Osteoblast (primary cell): ENCODE results near the gene CSF1R. TPM values are rescaled to one million over a fixed set of nuclear protein-coding genes. Genes with fewer than 3 reads are reported as not detected.

Experiments used
- DNase-seq: peaks from one replicate; pipeline ENCODE4 v3.0.0; 2011; ENCODE audit warnings: low spot score, mixed read lengths; ENCODE audit not compliant: insufficient read length; ENCODE audit errors: missing footprints
- H2AFZ ChIP-seq: 2 replicates; pipeline ENCODE4 v1.6.0; 2011; ENCODE audit warnings: mild to moderate bottlenecking, low read length
- H3K27ac ChIP-seq: 2 replicates; pipeline ENCODE4 v1.5.1; 2011; ENCODE audit warnings: mild to moderate bottlenecking, low read depth, low read length, moderate library complexity
- H3K27me3 ChIP-seq: 2 replicates; pipeline ENCODE4 v1.6.0; 2012; ENCODE audit warnings: mild to moderate bottlenecking, control low read depth, inconsistent platforms, low read length, moderate library complexity; ENCODE audit not compliant: insufficient read depth
- H3K36me3 ChIP-seq: 2 replicates; pipeline ENCODE4 v1.5.1; 2011; ENCODE audit warnings: mild to moderate bottlenecking, low read length, control low read depth, moderate library complexity; ENCODE audit not compliant: insufficient read depth
- H3K4me1 ChIP-seq: 2 replicates; pipeline ENCODE4 v1.5.1; 2011; ENCODE audit warnings: mild to moderate bottlenecking, low read length, control low read depth, moderate library complexity; ENCODE audit not compliant: insufficient read depth
- H3K4me2 ChIP-seq: 2 replicates; pipeline ENCODE4 v1.6.0; 2011; ENCODE audit warnings: mild to moderate bottlenecking, low read length; ENCODE audit not compliant: insufficient read depth
- H3K4me3 ChIP-seq: fragments of 200-600 bp; sonication (generic); 3 replicates; pipeline ENCODE4 v1.5.1; 2012; ENCODE audit warnings: mild to moderate bottlenecking, low read length, inconsistent platforms; ENCODE audit not compliant: insufficient read depth
- H3K79me2 ChIP-seq: 2 replicates; pipeline ENCODE4 v1.6.0; 2012; ENCODE audit warnings: mild to moderate bottlenecking, low read length, control low read depth, inconsistent platforms; ENCODE audit not compliant: insufficient read depth
- H3K9me3 ChIP-seq: 2 replicates; pipeline ENCODE4 v1.5.1; 2011; ENCODE audit warnings: low read depth, low read length, control low read depth
- H4K20me1 ChIP-seq: 2 replicates; pipeline ENCODE4 v1.6.0; 2012; ENCODE audit warnings: mild to moderate bottlenecking, low read length, control low read depth; ENCODE audit not compliant: insufficient read depth
- CTCF ChIP-seq: IDR thresholded peaks from 2 replicates; pipeline ENCODE4 v1.5.1; 2011; ENCODE audit warnings: mild to moderate bottlenecking, low read depth, low read length, moderate library complexity; ENCODE audit errors: extremely low read depth
- total RNA-seq: library from RNA; depleted of rRNA; stranded (reverse); fragments of >200 nt; gene quantifications from 2 replicates; pipeline ENCODE4 v1.2.3, GENCODE V29; 2012

CSF1R gene
- total RNA-seq, 1 donor = 0.36 TPM

- Histone ChIP-seq H3K36me3 (peaks cover 86% of the 10 kb centered on the region), H2AFZ (no peak overlapping the region), H3K79me2 (peaks cover 73% of the 10 kb centered on the region), H3K4me2 (no peak overlapping the region), H3K9me3 (no peaks in the 10 kb centered on the region), H4K20me1 (peaks cover 15% of the 10 kb centered on the region), H3K4me1 (peaks cover 22% of the 10 kb centered on the region), H3K27me3 (no peaks in the 10 kb centered on the region), H3K27ac (no peak overlapping the region), H3K4me3 (no peak overlapping the region)
- no peak for TF ChIP-seq CTCF
- no peak for DNase-seq
Observed at GRCh38 chr5:150016537-150016936, 69.8 kb downstream of the CSF1R start.

GRCh38 chr5:150015415-150015814, 70.9 kb downstream of the CSF1R start:
- peaks cover 86% of the 10 kb centered on the region for H3K36me3 ChIP-seq
- no peaks in the 10 kb centered on the region for H3K9me3 ChIP-seq
- H4K20me1 ChIP-seq = peaks cover 23% of the 10 kb centered on the region
- peaks cover 84% of the 10 kb centered on the region for H3K79me2 ChIP-seq
- DNase-seq = no peak
- no peak for TF ChIP-seq CTCF
- H3K4me1 ChIP-seq = peaks cover 14% of the 10 kb centered on the region
- no peaks in the 10 kb centered on the region for H3K27me3 ChIP-seq
- H2AFZ ChIP-seq = no peak overlapping the region
- no peak overlapping the region for H3K27ac ChIP-seq
- no peak overlapping the region for H3K4me3 ChIP-seq
- H3K4me2 ChIP-seq = no peak overlapping the region

GRCh38 chr5:150014456-150014855, 71.9 kb downstream of the CSF1R start:
- Histone ChIP-seq H3K4me2 (no peak overlapping the region), H3K27ac (no peak overlapping the region), H3K36me3 (peaks cover 85% of the 10 kb centered on the region), H3K27me3 (no peaks in the 10 kb centered on the region), H2AFZ (no peak overlapping the region), H3K9me3 (no peaks in the 10 kb centered on the region), H3K4me3 (no peak overlapping the region), H3K4me1 (peaks cover 18% of the 10 kb centered on the region), H3K79me2 (peaks cover 84% of the 10 kb centered on the region), H4K20me1 (peaks cover 30% of the 10 kb centered on the region)
- TF ChIP-seq CTCF = no peak
- no peak for DNase-seq

- Histone ChIP-seq H3K27me3 (no peaks in the 10 kb centered on the region), H3K36me3 (peaks cover 80% of the 10 kb centered on the region), H3K27ac (no peak overlapping the region), H3K79me2 (peaks cover 87% of the 10 kb centered on the region), H4K20me1 (peaks cover 30% of the 10 kb centered on the region), H3K9me3 (no peaks in the 10 kb centered on the region), H2AFZ (no peak overlapping the region), H3K4me1 (peaks cover 23% of the 10 kb centered on the region), H3K4me2 (no peak overlapping the region), H3K4me3 (no peak overlapping the region)
- TF ChIP-seq CTCF = no peak
- no peak for DNase-seq
Observed at GRCh38 chr5:150013931-150014330, 72.4 kb downstream of the CSF1R start.
